Hepatocyte (in vitro differentiated cells): ENCODE data around the gene ITGB4. TPM values are rescaled to one million over a fixed set of nuclear protein-coding genes. Genes with fewer than 3 reads are reported as not detected.

ENCODE experiments used
- DNase-seq: peaks from one replicate; pipeline ENCODE4 v3.0.0-alpha.2; 2016; ENCODE audit warnings: low spot score
- H2AFZ ChIP-seq: fragments of 200-600 bp; sonication (generic); 2 replicates; pipeline ENCODE4 v1.6.0; 2016; ENCODE audit warnings: antibody characterized with exemption, mild to moderate bottlenecking
- H3K27ac ChIP-seq: fragments of 200-600 bp; sonication (generic); 2 replicates; pipeline ENCODE4 v1.5.1; 2016; ENCODE audit warnings: mild to moderate bottlenecking
- H3K27me3 ChIP-seq: fragments of 200-600 bp; sonication (generic); 2 replicates; pipeline ENCODE4 v1.6.1; 2016
- H3K36me3 ChIP-seq: fragments of 200-600 bp; sonication (generic); replicated peaks from 2 replicates; pipeline ENCODE4 v1.5.1; 2016; ENCODE audit warnings: low read depth; ENCODE audit not compliant: insufficient read depth
- H3K4me1 ChIP-seq: fragments of 200-600 bp; sonication (generic); 2 replicates; pipeline ENCODE4 v1.5.1; 2016; ENCODE audit warnings: mild to moderate bottlenecking, moderate library complexity; ENCODE audit not compliant: insufficient read depth
- H3K4me2 ChIP-seq: fragments of 200-600 bp; sonication (generic); 2 replicates; pipeline ENCODE4 v1.6.0; 2016
- H3K4me3 ChIP-seq: fragments of 200-600 bp; sonication (generic); 2 replicates; pipeline ENCODE4 v1.5.1; 2016; ENCODE audit warnings: mild to moderate bottlenecking
- H3K79me2 ChIP-seq: fragments of 200-600 bp; sonication (generic); 2 replicates; pipeline ENCODE4 v1.6.0; 2017; ENCODE audit warnings: mild to moderate bottlenecking
- H3K9me2 ChIP-seq: fragments of 200-600 bp; sonication (generic); replicated peaks from 2 replicates; pipeline ENCODE4 v1.6.0; 2017; ENCODE audit warnings: mild to moderate bottlenecking; ENCODE audit not compliant: insufficient read depth
- H3K9me3 ChIP-seq: fragments of 200-600 bp; sonication (generic); 2 replicates; pipeline ENCODE4 v1.5.1; 2016; ENCODE audit warnings: low read depth, mild to moderate bottlenecking
- H4K20me1 ChIP-seq: fragments of 200-600 bp; sonication (generic); 2 replicates; pipeline ENCODE4 v1.6.0; 2016; ENCODE audit warnings: mild to moderate bottlenecking; ENCODE audit not compliant: insufficient read depth, poor library complexity, severe bottlenecking
- EZH2 ChIP-seq: fragments of 200-600 bp; sonication (generic); IDR thresholded peaks from 2 replicates; pipeline ENCODE4 v1.6.1; 2016; ENCODE audit warnings: antibody characterized with exemption, mild to moderate bottlenecking, borderline replicate concordance
- EZH2phosphoT487 ChIP-seq: fragments of 200-600 bp; sonication (generic); IDR thresholded peaks from one replicate; pipeline ENCODE4 v1.6.1; 2018; ENCODE audit warnings: antibody characterized with exemption, mild to moderate bottlenecking, low read depth, moderate library complexity; ENCODE audit not compliant: unreplicated experiment, severe bottlenecking
- WGBS: methylation state at CpG from one replicate; pipeline ENCODE4 v1.1.6; 2016; ENCODE audit warnings: low lambda C conversion rate; ENCODE audit errors: missing lambda C conversion rate; 5-methylcytosine and 5-hydroxymethylcytosine counted together
- polyA plus RNA-seq: library from polyadenylated mRNA; unstranded; fragments of >200 nt; fragmentation: Nextera tagmentation; extraction: Ambion mirVana; gene quantifications from 2 replicates; pipeline ENCODE4 v1.2.1, GENCODE V29; 2016
- total RNA-seq: library from RNA; depleted of rRNA; stranded (reverse); fragments of >200 nt; gene quantifications from 2 replicates; pipeline ENCODE4 v1.2.3, GENCODE V29; 2014
- TF ChIP-seq, protein P1 (sequence below): fragments of 200-600 bp; sonication (generic); IDR thresholded peaks from 2 replicates; pipeline ENCODE4 v1.5.1; 2016; ENCODE audit warnings: antibody characterized with exemption, mild to moderate bottlenecking; ENCODE audit not compliant: poor library complexity

Gene ITGB4
- total and polyA plus RNA-seq, 2 experiments from 2014 or later: 15.7 to 23.5 TPM

DNA sequence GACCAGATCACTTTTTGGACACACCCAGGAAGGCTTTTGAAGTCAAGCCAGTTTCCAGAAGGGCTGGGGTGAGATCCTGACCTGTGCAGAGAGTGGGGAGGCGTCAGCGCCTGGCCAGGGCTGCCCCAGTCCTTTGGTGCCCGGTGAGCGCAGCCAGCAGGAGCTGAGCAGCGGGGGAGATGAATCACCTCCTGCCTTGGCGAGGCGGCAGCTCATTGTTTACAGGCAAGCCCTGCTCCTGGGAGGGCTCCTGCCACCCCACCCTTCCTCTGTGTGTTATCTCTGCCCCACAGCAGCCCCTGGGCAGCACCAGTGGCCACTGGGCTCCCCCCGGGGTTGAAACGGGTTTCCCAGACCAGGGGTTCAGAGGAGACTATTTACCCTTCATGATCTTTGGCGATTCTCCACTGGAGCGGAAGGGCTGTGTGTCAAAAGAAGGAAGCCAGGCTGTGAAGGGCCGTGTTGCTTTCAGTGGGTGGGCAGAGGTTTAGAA lies 14.1 kb upstream of the ITGB4 start:
- no peaks in the 10 kb centered on the region for H3K9me3 ChIP-seq
- peaks cover 6% of the 10 kb centered on the region for H3K36me3 ChIP-seq
- H3K27ac ChIP-seq: no peak overlapping the region
- H2AFZ ChIP-seq: no peak overlapping the region
- H3K4me1 ChIP-seq: no peaks in the 10 kb centered on the region
- H3K4me3 ChIP-seq: no peak overlapping the region
- H3K9me2 ChIP-seq: no peaks in the 10 kb centered on the region
- DNase-seq: no peak
- H3K27me3 ChIP-seq: no peaks in the 10 kb centered on the region
- H4K20me1 ChIP-seq: no peaks in the 10 kb centered on the region
- TF ChIP-seq, protein P1, sequence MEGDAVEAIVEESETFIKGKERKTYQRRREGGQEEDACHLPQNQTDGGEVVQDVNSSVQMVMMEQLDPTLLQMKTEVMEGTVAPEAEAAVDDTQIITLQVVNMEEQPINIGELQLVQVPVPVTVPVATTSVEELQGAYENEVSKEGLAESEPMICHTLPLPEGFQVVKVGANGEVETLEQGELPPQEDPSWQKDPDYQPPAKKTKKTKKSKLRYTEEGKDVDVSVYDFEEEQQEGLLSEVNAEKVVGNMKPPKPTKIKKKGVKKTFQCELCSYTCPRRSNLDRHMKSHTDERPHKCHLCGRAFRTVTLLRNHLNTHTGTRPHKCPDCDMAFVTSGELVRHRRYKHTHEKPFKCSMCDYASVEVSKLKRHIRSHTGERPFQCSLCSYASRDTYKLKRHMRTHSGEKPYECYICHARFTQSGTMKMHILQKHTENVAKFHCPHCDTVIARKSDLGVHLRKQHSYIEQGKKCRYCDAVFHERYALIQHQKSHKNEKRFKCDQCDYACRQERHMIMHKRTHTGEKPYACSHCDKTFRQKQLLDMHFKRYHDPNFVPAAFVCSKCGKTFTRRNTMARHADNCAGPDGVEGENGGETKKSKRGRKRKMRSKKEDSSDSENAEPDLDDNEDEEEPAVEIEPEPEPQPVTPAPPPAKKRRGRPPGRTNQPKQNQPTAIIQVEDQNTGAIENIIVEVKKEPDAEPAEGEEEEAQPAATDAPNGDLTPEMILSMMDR: no peak
- TF ChIP-seq EZH2phosphoT487: no peak
- no peak for TF ChIP-seq EZH2
- WGBS: 97% methylated on average over 12 of the region's 12 CpGs
- no peak overlapping the region for H3K4me2 ChIP-seq
- H3K79me2 ChIP-seq: no peaks in the 10 kb centered on the region

GRCh38 chr17:75712446-75712845 lies 8.8 kb upstream of the ITGB4 start:
- Histone ChIP-seq H3K27ac (no peak overlapping the region), H3K27me3 (no peaks in the 10 kb centered on the region), H3K4me2 (no peak overlapping the region), H3K9me3 (no peaks in the 10 kb centered on the region), H3K4me3 (no peak overlapping the region), H3K9me2 (no peaks in the 10 kb centered on the region), H2AFZ (no peak overlapping the region), H3K79me2 (no peaks in the 10 kb centered on the region), H3K4me1 (no peaks in the 10 kb centered on the region), H4K20me1 (no peaks in the 10 kb centered on the region), H3K36me3 (no peaks in the 10 kb centered on the region)
- no peak for DNase-seq
- WGBS: 89% methylated on average over 2 of the region's 2 CpGs
- TF ChIP-seq EZH2phosphoT487: no peak
- TF ChIP-seq, protein P1: no peak
- TF ChIP-seq EZH2: no peak

DNA sequence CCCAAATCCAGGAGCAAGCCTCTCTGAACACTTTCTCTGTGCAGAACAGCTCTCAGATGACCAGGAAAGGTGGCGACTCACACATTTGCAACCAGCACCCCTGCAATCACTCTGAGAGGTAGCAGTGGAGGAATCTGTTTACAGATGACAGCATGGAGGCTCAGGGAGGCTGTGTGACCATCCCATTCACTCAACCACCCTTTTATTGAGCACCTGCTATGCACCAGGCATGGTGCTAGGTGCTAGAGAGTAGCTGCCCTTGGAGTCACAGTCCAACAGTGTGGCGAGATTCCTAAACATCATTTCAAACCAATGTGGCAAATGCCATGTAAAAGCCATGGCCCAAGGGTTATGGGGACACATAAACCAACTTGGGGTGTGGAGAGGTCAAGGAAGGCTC lies 1.5 kb upstream of the ITGB4 start:
- no peak overlapping the region for H3K4me2 ChIP-seq
- H3K9me3 ChIP-seq: no peaks in the 10 kb centered on the region
- H3K79me2 ChIP-seq: peaks cover 9% of the 10 kb centered on the region
- no peaks in the 10 kb centered on the region for H3K9me2 ChIP-seq
- no peak for DNase-seq
- 85% methylated on average over 2 of the region's 2 CpGs for WGBS
- H3K4me1 ChIP-seq: peaks cover 4% of the 10 kb centered on the region
- TF ChIP-seq EZH2phosphoT487 (no peak), EZH2 (no peak)
- TF ChIP-seq, protein P1: no peak
- H4K20me1 ChIP-seq: no peaks in the 10 kb centered on the region
- H3K36me3 ChIP-seq: no peaks in the 10 kb centered on the region
- H2AFZ ChIP-seq: no peak overlapping the region
- H3K27me3 ChIP-seq: peaks cover 3% of the 10 kb centered on the region
- no peak overlapping the region for H3K4me3 ChIP-seq
- H3K27ac ChIP-seq: no peak overlapping the region
